Renal cortical epithelial cell (primary cell): ENCODE results near the gene SUPT4H1. TPM values are rescaled to one million over a fixed set of nuclear protein-coding genes. Genes with fewer than 3 reads are reported as not detected.

Experiments
- DNase-seq: peaks from one replicate; pipeline ENCODE4 v3.0.0-alpha.2; 2011; ENCODE audit warnings: low read depth
- total RNA-seq: library from RNA; depleted of rRNA; stranded (reverse); fragments of >200 nt; gene quantifications from 2 replicates; pipeline ENCODE4 v1.2.3, GENCODE V29; 2014

The SUPT4H1 gene
- total RNA-seq, 1 donor from 2014 or later = 85.3 TPM

DNA sequence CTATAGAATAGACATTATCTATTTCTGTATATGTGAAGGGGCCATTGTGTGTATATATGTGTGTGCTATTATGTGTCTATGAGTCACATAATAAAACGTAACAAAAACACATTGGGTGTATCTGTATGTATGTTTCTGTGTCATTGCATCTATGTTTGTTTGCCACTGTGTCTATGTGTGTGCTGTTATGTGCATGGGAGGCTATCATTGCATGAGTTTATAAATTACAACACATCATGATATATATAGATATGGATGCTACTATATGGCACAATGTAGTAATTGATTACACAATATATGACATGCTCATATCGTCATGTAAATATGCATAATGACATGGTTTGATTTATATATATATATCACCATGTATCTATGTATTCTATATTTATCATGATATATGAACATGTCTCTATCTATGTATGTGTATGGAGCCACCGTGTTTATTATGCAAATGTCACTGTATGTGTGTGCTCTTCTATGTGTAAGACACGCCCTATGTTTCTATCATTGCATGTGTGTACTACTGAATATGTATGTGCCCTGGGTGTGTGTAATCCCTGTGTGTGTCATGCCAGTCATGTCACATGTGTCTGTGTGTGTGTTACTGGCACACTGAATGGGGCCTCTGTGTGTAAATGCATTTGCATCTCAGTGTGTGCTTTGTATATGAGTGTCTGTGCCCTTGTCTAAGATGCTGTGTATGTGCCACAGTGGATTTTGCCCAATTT is 22.0 kb downstream of the SUPT4H1 start:
- no peak for DNase-seq

DNA sequence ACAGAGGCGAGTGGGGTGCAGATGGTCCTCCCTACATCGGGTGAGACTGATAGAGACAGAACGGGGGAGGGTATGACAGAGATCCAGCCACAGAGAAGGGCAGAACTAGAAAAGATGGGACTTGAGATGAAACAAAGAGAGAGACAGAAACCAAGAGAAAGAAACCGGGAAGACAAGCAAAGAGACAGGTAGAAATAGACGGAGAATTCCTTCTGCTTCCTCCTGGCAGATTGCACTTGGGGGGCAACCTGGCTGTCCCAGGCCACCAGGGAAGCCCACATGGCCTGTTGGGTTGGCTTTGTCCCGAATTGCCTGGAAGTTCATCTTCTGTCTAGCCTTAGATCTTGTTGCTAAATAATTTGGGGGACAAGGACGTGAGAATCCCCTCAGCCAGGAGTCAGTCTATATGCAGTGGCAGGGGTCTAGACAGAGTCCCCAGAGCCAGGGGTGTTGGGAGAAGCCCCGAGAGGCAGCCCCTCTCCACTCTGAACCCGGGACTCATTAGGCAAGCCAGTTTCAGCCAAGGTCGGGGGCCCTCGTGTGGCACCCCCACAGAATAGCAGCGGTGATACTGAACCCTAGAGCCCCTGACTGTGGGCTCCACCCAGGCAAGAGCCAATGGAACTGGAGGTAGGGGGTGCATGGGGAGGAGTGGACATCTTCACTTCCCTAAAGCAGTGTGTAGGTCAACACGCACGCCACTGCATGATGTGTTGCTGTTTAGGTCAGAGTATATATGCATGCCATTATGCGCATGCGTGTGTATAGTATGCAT is 22.8 kb downstream of the SUPT4H1 start:
- no peak for DNase-seq

DNA sequence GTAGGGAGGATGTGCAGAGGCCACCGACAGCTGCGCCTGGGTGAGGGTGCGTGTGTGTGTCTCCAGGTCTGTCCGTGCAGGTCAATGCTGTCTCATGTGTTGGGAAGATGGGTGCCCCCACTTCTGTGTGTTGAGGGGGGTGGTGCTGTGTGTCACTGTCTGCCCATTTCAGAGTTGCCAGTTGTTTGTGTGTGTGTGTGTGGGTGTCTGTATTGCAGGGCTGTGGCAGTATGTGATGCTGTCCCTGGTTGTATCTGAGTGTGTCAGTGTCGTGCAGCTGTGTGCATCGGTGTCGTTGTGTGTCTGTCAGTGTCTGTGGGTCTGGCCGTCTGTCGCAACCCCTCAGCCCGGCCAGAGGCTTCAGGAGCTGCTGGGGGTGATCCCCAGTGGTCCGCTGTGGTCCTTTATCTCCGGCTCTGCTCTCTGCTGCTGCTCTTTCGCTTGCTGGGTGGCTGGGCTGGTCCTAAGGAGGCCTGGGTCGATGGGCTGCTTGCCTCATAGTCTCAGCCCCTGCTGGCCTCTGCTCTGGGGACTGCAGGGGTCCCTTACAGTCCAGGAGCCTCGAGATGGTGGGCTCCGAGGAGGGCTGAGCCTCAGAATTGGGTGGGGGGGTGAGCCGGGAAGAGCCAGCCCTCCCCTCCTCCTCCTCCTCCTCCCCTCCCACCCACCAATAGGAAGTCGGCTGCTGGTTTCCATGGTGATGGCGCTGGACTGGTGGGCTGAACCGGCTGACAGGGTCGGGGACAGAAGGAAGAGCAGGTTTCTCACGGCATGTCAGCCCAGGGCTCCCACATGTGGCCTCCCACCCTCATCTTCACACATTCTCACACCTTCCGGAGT is 23.6 kb downstream of the SUPT4H1 start, which contains the start of gene TSPOAP1:
Gene TSPOAP1, minus strand, starts transcription at position 601 of the 840 bp plus-strand sequence. CDS start 875 bp downstream, outside the sequence.
- DNase-seq = no peak

DNA sequence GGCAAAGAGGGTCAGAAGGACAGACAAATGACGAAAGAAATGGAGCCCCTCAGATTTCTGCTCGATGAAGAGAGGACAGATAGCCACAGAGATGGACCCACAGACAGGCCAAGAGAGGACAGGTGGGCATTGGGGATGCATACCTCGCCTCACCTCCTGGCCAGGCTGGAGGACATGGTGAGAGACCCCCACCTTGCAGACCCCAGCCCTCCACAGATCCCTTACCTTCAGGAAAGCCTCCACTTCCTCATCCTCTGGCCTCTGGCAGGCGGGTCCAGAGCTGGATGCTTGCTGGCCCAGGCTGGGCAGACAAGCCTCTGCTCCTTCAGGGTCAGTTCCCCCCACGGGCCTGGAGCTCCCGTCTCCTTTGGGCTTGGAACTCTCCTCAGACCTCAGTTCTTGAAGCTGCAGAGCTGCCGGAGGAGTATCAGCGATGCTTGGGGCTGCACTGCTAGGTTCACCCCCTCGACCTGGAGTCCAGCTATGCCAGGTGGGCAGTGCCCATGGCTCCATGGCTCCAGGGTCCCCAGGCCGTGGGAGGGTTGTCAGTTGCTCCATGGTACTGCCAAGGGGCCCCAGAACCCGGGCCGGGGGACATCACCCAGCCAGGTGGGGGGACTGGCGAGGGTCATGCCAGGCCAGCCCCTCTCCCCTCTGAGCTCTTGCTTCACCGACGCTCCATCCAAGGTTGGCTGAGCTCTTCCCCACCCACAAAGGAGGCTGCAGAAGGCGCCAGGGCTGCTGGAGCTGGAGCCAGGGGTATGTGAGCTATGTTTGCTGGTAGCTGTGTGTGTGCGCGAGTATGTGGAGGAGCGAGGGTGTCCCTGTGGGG is 24.4 kb downstream of the SUPT4H1 start:
- no peak for DNase-seq

DNA sequence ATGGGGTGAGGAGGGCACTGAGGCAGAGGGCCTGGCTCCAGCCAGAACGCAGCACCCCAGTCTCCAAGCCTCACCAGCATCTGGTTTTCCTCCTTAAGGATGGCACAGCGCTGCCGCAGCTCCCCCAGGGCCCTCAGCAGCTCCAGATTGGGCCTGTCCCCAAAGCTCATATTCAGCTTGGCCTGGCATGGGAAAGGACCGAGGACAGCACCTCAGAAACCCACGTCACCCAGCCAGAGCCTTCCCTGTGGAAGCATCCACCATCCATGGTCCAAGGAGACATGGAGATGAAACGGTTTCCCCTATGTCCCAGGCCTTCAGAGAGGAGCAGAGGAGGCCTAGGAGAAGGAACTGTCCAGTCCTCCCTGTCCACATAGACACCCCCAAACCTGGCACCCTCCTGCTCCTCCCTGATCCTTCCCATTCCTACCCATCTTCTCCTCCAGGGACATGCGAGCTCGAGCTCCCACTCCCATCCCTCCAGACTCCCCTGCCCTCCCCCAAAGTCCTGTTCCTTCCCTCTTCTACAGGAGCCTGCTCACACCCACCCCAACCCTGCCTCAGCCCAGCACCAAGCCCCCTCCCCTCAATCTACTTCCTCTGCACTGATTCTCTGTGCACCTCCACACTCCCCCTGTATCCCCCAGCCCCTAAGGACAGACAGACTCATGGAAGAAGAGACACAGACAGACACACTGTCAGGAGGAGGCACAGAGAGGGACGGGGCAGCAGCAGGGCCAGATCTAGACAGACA is 25.2 kb downstream of the SUPT4H1 start:
- DNase-seq = no peak

DNA sequence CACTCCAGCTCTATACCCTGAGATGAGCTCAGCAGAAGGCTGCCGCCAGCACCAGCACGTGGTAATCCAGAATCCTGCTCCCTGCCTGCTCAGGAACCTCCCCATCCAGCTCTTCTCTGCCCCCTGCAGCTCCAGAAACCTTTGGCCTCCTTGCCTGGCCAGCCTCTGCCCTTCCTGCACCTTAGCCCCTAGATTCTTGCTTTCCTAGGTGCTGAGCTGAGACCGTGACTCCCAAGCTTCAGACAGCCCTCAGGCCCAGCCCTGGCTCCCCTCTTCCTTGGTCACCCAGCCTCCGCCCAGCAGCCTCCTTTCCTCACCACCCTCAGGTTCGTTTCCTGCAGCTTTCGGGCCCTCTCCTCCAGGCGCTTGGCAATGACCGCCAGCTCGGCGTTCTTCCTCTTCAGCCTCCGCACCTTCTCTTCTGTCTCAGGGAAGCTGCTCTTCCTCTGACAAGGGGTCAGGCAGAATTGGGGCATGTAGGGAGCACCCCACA is 26.0 kb downstream of the SUPT4H1 start:
- DNase-seq = no peak

DNA sequence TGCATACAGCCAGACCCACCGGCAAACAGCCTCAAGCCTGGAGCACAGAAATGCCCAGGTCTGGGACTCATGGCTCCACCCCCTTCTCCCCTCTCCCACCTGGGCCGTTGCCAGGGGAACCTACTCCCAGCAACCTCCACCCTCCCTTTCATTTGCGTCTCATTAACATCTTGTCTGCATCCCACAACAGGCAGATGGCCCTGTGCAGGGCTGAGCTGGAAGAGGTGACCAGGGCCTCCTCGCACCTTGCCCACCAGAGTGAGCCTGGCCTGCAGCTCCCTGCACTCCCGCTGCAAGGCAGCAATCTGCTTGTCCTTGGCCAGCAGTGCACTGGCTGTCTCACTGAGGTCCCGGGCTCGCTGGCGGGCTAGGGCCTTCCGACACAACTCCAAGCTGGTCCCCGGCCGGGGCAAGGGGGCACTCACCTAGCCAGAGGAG is 26.7 kb downstream of the SUPT4H1 start:
- DNase-seq = no peak

DNA sequence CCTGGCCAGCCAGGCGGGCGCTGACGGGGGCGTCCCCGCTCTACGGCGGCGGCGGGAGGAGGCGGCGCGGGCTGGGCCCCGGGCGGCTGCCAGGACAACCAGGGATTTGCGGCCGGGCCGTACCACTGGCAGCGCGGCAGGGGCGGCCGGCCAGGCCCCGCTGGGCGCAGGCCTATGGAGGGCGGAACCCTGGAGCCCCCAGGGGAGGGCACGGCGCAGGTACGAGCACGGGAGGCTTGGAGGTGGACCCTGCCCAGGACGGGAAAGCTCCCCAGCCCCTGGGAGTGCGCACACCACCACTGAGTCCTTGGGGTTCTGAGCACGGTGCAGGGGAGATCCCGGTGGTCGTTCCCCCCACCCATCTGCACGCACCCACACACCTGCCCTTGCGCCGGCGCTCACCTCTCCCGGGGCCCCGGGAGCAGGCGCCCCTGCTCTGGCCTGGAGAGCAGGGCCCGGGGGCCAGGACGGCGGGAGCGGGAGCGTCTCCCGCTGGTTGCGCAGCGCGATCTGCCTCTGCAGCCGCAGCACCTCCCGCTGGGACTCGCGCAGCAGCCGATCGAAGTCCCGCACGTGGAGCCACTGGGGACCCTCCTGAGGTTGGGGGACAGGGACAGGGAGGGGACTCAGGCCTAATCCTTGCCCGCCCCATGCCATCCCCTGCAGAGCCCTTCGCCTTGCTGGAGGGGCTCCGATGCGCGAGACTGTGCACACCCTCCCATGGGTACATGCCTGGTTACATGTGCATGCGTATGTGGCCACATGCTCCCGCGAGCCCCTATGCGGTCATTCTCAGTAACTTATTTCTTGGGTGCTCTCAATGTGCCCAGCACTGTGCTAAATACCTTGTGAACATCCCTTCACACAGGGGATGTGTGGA is 27.4 kb downstream of the SUPT4H1 start:
- DNase-seq = no peak

DNA sequence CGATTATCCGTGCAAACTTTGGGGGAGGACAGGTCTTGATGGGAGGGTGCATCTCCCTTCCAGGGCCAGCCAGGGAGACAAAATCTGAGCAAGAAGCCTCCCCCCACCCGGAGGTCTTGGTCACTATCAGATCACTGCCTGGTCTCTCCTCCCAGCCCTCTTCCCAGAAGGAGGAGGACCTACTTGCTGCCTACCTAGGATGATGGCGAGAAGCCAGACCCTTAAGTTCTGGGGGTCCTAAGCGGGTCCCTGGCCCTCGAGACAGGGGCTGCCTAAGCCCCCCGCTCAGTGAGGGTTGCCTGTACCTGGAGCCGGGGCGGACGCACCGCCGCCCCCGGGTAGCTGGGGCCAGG is 28.0 kb downstream of the SUPT4H1 start:
- DNase-seq = no peak

DNA sequence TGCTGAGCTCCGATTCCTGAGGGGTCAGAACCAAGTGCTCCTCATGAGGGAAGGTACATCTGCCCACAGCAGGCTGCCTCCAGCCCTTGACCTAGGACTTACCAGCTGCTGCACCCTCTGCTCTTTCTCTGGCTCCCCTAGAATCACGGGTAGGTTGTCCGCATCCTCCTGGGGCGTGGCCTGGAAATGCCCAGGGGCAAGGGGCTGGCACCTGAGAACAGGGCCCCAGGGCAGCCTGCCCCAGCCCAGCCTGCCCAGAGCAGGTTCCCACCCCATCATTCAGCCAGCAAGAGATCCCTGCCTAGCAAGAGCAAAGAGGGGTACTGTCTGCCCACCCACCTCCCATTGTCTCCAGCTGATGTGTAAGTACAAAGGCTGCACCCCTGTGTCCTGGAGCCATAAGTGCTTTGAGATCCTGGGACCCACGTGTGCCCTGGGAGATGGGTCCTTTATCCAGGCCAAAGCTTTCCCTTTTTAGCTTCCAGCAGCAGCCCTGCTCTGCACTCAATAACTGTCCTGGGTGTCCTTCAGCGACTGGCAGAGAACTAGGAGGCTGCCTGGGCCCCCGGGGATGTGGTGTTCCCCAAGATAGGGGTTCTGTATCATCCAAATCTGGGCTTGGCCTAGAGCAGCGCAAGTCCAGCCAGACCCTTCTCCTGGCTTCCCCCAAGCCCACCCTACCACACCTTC is 28.5 kb downstream of the SUPT4H1 start:
- DNase-seq = no peak

DNA sequence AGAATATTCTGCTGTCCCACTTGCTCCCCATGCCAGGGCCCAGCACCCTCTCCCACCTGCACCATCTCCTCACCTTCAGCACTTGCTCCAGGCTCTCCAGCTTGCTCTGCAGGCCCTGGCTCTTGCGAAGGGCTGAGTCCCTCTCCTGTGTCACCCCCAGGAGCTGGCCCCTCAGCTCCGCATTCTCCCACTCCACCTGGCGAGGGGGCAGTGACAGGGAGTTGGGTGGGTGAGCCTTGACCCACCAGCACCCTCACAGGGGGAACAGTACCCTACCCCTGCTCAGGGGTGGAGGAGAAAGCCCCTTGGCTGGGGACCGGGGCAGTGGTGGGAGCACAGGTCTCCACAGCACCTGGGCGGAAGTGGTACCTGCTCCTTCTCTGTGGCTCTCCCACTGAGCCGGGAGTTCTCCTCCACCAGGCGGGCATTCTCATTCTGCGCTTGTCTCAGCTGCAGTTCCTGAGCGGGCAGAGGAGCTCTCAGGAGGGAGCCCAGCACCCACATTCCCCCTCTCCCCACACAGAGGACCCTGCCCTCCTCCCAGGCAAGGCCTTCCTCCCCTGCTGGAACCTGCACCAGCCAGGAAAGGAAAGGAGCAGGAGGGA is 29.3 kb downstream of the SUPT4H1 start:
- no peak for DNase-seq

DNA sequence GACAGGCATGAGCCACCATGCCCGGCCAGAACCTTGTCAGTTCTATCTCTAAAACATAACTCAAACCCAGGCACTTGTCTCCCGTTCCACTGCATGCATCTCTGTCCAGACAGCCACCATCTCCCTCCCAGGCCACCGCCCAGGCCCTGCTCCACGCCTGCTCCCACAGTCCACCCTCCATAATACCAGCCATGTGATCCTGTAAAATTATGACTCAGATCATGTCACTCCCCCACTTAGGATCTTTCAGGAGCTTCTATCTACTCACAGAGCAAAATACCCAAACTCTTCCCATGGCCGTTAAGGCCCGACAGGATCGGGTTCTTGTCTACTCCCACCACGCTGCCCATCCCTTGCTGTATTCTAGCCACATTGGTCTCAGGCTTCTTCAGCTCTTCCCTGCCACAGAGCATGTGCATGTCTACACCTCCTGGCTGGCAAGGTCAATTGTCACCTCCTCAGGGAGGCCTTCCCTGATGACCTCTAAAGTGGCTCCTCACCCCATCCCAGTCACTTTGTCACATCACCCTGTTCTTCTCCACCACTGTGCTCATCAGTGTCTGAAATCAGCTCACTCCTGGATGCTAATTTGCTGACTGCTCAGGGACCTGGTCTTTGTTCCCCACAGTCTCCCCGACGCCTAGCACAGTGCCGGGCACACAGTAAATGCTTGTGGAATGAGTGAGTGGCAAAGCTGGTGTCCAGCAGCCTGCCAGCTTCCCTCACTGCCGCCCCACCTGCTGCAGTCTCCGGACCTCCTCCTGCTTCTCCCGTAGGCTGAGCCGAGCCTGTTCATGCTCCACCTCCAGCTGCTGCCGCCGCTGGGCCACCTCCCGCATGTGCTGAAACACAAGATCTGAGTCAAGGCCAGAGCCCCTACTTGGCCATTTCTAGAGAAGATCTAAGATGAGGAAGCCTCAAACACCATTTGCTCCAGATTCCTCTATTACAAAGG is 30.2 kb downstream of the SUPT4H1 start:
- DNase-seq = no peak

DNA sequence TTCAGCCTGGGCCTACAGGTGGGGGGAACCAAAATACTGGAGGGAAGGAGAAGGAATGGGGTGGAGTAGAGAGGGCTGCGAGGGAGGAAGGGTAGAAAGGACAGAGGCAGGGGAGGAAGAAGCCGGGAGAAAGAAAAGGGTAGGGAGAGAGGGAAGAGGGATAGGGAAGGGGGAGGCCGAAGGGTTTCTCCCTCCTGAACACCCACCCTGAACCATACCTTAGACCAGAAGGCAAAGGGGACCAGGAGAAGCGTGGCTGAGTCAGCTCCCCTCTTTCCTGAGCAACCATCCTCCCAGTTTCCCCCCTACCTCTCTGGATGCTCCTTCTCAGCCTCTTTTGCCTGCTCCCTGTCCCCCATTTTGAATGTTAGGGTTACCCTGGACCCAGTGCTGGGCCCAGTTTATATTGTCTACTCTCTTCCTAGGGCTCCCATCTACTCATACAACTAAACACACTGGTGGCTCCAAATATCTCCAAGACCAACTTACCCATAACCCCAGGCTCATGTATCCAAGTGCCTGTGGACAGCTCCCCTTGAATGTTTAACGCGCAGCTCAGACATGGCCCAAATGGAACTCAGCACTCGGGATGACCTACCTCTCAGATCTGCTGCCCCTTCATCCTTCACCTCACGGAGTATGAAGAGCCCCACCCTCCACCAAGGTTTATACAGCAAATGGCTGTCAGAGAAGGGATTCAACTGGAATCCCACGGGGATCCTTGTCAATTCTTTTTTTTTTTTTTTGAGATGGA is 31.3 kb downstream of the SUPT4H1 start:
- DNase-seq = no peak

DNA sequence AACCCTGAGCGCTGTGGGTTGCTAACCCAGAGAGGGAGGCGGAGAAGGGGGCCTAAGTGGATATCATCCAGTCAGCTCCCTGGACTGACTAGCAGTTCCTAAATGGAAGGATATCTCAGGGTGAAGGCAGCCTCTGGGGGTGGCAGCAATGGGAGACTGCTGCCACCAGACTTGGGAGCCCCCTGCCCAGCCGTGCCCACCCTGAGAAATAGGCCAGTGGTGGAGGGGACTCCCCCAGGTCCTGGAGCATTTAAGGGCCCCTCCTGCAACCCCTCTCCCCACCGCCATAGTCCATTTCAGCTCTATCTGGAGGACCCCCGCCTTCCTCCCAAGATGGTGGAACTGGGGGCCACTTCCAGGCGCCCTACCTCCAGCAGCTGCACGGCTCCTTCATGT is 31.8 kb downstream of the SUPT4H1 start:
- no peak for DNase-seq

DNA sequence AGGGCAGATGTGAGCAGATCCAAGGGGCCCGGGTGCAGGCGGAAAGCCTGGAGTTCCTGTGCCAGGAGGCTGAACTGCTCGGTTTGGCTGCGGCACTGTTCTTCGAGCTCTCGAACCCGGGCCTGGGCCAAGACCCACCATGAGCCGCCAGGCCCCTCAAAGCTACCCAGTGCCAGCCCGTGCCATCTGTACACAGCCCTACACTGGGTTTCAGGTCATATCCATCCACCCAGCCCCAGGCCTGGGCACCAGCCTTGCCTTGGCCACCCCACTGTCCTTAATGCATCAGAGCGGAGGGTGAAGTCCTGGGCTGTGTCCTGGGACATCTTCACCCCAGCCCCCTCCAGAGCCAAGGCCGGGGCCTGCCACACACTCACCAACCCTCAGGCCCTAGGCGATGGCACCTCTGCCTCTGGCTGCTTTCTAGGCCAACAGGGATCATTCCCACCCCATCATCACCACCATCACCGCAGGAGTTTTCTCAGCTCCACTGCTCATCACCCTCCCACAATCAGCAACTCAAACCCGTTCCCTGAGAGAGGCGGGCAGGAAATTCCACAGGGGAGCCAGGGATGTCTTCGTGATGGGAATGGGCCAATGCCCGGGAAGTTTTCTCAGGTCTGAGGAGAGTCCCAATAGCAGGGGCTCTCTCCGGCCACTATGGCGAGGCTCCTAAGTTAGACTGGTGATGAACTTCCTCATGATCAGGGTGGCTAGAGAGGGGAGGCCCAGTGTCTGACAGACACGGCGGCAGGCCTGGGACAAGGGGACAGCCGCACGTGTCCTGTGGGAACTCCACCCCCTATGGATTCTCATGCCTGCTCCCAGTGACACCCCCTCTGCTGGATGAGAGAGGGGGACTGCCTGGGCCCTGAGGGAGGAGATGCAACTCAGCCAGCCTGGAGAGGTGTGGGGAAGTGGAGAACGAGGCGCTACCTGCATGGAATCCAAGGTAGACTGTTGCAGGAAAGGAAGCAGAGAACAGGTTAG is 32.5 kb downstream of the SUPT4H1 start:
- no peak for DNase-seq
